Measurements from ENCODE around the gene LEPROT.

DNA sequence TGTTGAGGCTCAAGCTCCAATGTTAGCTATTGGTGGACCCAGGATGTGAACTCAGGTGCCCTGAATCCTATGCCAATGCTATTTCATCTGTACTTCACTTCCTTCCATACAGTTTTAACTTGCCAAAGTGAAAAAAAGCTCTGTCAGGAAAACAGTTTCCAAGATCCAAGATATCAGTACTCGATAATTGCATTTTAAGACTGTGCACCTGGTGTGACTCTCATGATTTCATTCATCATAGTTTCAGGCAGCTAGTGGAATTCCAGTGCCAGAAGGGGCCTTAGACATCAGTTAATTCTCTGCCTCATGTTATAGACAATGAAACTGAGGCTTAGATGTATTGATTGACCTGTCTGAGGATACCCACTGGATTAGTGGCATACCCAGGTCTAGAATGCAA, 26.5 kb upstream of the LEPROT start:
- TF ChIP-seq, protein P1, sequence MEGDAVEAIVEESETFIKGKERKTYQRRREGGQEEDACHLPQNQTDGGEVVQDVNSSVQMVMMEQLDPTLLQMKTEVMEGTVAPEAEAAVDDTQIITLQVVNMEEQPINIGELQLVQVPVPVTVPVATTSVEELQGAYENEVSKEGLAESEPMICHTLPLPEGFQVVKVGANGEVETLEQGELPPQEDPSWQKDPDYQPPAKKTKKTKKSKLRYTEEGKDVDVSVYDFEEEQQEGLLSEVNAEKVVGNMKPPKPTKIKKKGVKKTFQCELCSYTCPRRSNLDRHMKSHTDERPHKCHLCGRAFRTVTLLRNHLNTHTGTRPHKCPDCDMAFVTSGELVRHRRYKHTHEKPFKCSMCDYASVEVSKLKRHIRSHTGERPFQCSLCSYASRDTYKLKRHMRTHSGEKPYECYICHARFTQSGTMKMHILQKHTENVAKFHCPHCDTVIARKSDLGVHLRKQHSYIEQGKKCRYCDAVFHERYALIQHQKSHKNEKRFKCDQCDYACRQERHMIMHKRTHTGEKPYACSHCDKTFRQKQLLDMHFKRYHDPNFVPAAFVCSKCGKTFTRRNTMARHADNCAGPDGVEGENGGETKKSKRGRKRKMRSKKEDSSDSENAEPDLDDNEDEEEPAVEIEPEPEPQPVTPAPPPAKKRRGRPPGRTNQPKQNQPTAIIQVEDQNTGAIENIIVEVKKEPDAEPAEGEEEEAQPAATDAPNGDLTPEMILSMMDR (IDR thresholded peaks at IDR 0.05): no peak
- TF ChIP-seq EP300 (IDR thresholded peaks at IDR 0.05) (no peak), POLR2AphosphoS5 (IDR thresholded peaks at IDR 0.05) (no peak), POLR2A (IDR thresholded peaks at IDR 0.05; ENCODE audit: low read depth) (no peak)
